ENCODE results near the gene KIAA0753. TPM values are rescaled to one million over a fixed set of nuclear protein-coding genes. Genes with fewer than 3 reads are reported as not detected.

KIAA0753 gene
- total and polyA plus RNA-seq, 2 donors from 2014 or later, result 4.2 to 21.8 TPM

DNA sequence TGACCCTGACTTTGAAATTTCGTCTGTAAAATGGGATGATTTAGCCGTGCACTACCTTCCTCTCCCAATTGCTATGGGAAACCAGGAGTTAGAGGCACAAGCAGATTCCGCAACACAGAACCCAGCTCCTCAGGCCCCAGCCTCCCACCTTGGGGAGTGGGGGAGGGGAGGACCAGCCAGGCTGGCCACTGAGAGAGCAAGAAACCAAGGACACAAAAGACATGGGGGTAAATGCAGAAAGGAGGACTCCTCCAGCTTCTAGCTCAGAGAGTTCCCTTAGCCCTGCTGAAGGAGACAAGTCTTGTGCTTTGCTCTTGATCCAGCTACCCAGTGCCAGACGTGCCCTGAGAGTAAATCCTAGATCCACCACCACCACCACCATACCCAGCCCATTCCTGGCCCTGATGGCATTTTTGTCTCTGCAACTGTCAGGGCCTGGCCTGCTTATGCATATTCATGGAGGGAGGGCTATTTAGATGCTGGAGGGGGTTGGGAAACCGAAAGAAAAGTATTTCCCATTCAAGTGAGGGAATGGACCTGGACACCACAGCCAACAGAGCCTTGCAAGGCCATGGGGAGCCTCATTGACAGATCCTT, 110.1 kb downstream of the KIAA0753 start:
- H3K27me3 ChIP-seq (ENCODE audit: control insufficient read depth, insufficient read depth, low read length), result no peaks in the 10 kb centered on the region
- no peak for TF ChIP-seq CTCF (IDR thresholded peaks at IDR 0.05; ENCODE audit: borderline replicate concordance, extremely low read depth, insufficient read depth)
- no peaks in the 10 kb centered on the region for H3K36me3 ChIP-seq (ENCODE audit: control insufficient read depth in 2 of 3, insufficient read depth in 3 of 3, low read length in 3 of 3)
- H3K9ac ChIP-seq (ENCODE audit: low read length in 3 of 3), result no peak overlapping the region
- no peaks in the 10 kb centered on the region for H3K4me1 ChIP-seq (ENCODE audit: control insufficient read depth in 2 of 3, insufficient read depth in 2 of 3, low read depth in 1 of 3, low read length in 3 of 3)
- no peak for DNase-seq
- intact Hi-C loops (cut with DNase I), result no loop called here
- no peak overlapping the region for H3K4me3 ChIP-seq (ENCODE audit: low read length in 3 of 3)
- FAIRE-seq, result no peak
- no peak overlapping the region for H3K27ac ChIP-seq (ENCODE audit: low read depth in 2 of 2, low read length in 2 of 2)
- no peaks in the 10 kb centered on the region for H3K9me3 ChIP-seq (ENCODE audit: control insufficient read depth in 2 of 3, insufficient read depth in 1 of 3, low read length in 3 of 3)

GRCh38 chr17:6528557-6528956, 112.0 kb downstream of the KIAA0753 start:
- H3K27me3 ChIP-seq (ENCODE audit: control insufficient read depth, insufficient read depth, low read length), result no peaks in the 10 kb centered on the region
- H3K9ac ChIP-seq (ENCODE audit: low read length in 3 of 3), result no peak overlapping the region
- no peaks in the 10 kb centered on the region for H3K36me3 ChIP-seq (ENCODE audit: control insufficient read depth in 2 of 3, insufficient read depth in 3 of 3, low read length in 3 of 3)
- FAIRE-seq, result no peak
- no peak overlapping the region for H3K27ac ChIP-seq (ENCODE audit: low read depth in 2 of 2, low read length in 2 of 2)
- no peaks in the 10 kb centered on the region for H3K9me3 ChIP-seq (ENCODE audit: control insufficient read depth in 2 of 3, insufficient read depth in 1 of 3, low read length in 3 of 3)
- TF ChIP-seq CTCF (IDR thresholded peaks at IDR 0.05; ENCODE audit: borderline replicate concordance, extremely low read depth, insufficient read depth), result no peak
- intact Hi-C loops (cut with DNase I), result no loop called here
- no peak for DNase-seq
- H3K4me3 ChIP-seq (ENCODE audit: low read length in 3 of 3), result no peak overlapping the region
- no peaks in the 10 kb centered on the region for H3K4me1 ChIP-seq (ENCODE audit: control insufficient read depth in 2 of 3, insufficient read depth in 2 of 3, low read depth in 1 of 3, low read length in 3 of 3)

Small RNAs within 50 kb of the gene (microRNA-seq; reads per million reads assigned to microRNA genes)
- gene MIR4520-1 (not detected), gene MIR4520-2 (not detected)

Other genes starting within 250 kb of the KIAA0753 start
- gene AIPL1, start 205.6 kb downstream of the KIAA0753 start, total RNA-seq, result not detected
- not detected for gene AIPL1, start 205.6 kb downstream of the KIAA0753 start, polyA plus RNA-seq (ENCODE audit: insufficient read depth, low read depth, low replicate concordance)
- gene PIMREG, start 196.3 kb downstream of the KIAA0753 start, total RNA-seq, result 1.7 TPM
- gene PIMREG, start 196.3 kb downstream of the KIAA0753 start, polyA plus RNA-seq (ENCODE audit: insufficient read depth, low read depth, low replicate concordance), result not detected
- 9.1 TPM for gene PITPNM3, start 84.2 kb downstream of the KIAA0753 start, total RNA-seq
- 1.8 TPM for gene PITPNM3, start 84.2 kb downstream of the KIAA0753 start, polyA plus RNA-seq (ENCODE audit: insufficient read depth, low read depth, low replicate concordance)
- 56.7 TPM for gene TXNDC17, start 349 bp upstream of the KIAA0753 start, total RNA-seq
- 394 TPM for gene TXNDC17, start 349 bp upstream of the KIAA0753 start, polyA plus RNA-seq (ENCODE audit: insufficient read depth, low read depth, low replicate concordance)
- 15.9 TPM for gene MED31, start 10.9 kb upstream of the KIAA0753 start, total RNA-seq
- gene MED31, start 10.9 kb upstream of the KIAA0753 start, polyA plus RNA-seq (ENCODE audit: insufficient read depth, low read depth, low replicate concordance), result 21.0 TPM
- 3.4 TPM for gene C17orf100, start 11.1 kb upstream of the KIAA0753 start, total RNA-seq
- 3.7 TPM for gene C17orf100, start 11.1 kb upstream of the KIAA0753 start, polyA plus RNA-seq (ENCODE audit: insufficient read depth, low read depth, low replicate concordance)
- not detected for gene SLC13A5, start 72.7 kb upstream of the KIAA0753 start, total RNA-seq
- gene SLC13A5, start 72.7 kb upstream of the KIAA0753 start, polyA plus RNA-seq (ENCODE audit: insufficient read depth, low read depth, low replicate concordance), result not detected
- 35.3 TPM for gene XAF1, start 115.3 kb upstream of the KIAA0753 start, total RNA-seq
- gene XAF1, start 115.3 kb upstream of the KIAA0753 start, polyA plus RNA-seq (ENCODE audit: insufficient read depth, low read depth, low replicate concordance), result 7.9 TPM
- gene FBXO39, start 135.5 kb upstream of the KIAA0753 start, total RNA-seq, result not detected
- gene FBXO39, start 135.5 kb upstream of the KIAA0753 start, polyA plus RNA-seq (ENCODE audit: insufficient read depth, low read depth, low replicate concordance), result not detected
- 0.06 TPM for gene TEKT1, start 191.0 kb upstream of the KIAA0753 start, total RNA-seq
- not detected for gene TEKT1, start 191.0 kb upstream of the KIAA0753 start, polyA plus RNA-seq (ENCODE audit: insufficient read depth, low read depth, low replicate concordance)

Measured in kidney (tissue), 14 donors.